ENCODE measurements around the gene EEFSEC. TPM values are rescaled to one million over a fixed set of nuclear protein-coding genes. Genes with fewer than 3 reads are reported as not detected.

Gene EEFSEC
- polyA plus RNA-seq, 1 donor from 2014 or later, result 4.6 TPM

DNA sequence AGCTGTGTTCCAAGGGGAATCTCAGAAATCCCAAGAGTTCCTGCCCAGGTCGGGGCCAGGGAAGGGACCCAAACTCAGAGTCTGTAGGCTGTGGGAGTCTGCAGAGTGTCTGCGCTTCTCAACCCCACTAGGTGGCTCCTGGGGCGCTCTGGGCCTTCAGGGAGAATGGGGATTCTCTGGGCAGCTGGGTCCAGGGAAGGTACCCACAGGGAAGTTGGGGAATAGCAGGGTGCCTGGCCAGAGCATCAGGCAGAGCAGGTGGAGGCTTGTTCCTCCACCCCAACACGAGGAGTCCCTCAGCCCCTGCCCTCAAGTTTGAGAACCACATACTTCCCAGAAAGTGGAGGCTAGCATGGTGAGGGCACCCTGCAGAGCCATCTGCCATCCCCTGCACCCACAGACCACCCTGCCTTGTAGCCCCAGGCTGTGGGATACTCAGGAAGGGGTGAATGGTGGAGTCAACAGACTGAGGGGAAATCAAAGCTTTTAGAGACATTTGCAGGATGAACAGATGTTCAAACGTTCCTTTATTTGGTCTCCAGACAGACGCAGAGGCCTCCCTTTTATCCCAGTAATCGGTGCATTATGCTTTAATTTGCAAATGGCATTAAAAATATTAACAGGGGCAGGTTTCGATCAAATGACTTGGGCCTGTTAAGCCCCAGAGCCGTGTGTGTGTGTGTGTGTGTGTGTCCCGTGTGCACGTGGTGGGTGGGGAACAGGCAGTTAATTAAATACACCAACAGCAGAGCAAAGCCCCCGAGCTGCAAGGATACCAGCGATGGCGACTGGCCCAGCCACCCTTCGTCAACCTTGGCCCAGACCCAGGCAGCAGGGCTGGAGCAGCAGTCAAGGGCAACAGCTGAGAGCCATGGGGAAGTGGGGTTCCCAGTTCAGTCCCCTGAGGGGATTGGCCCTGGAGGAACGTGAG lies 255.7 kb downstream of the EEFSEC start:
- no peak overlapping the region for H2AFZ ChIP-seq (ENCODE audit: low read depth, low read length)
- no peaks in the 10 kb centered on the region for H3K36me3 ChIP-seq (ENCODE audit: insufficient read depth, low read length)
- no peaks in the 10 kb centered on the region for H3K9me3 ChIP-seq (ENCODE audit: low read length)
- no peak overlapping the region for H3K27ac ChIP-seq (ENCODE audit: low read length)
- H3K4me2 ChIP-seq (ENCODE audit: low read length), result no peak overlapping the region
- no peaks in the 10 kb centered on the region for H3K27me3 ChIP-seq (ENCODE audit: insufficient read depth, low read depth, low read length)
- H3K9ac ChIP-seq (ENCODE audit: low read length), result no peak overlapping the region
- H3K4me3 ChIP-seq (ENCODE audit: low read length), result no peak overlapping the region
- no peaks in the 10 kb centered on the region for H3K9me2 ChIP-seq (ENCODE audit: insufficient read depth, low read length)
- H4K20me1 ChIP-seq (ENCODE audit: insufficient read depth), result no peaks in the 10 kb centered on the region
- TF ChIP-seq REST (IDR thresholded peaks at IDR 0.05; ENCODE audit: borderline replicate concordance) (no peak), MXI1 (conservative IDR thresholded peaks at IDR 0.05; ENCODE audit: poor library complexity, severe bottlenecking) (no peak), SMC3 (conservative IDR thresholded peaks at IDR 0.05; ENCODE audit: poor library complexity) (no peak), EP300 (conservative IDR thresholded peaks at IDR 0.05; ENCODE audit: poor library complexity, severe bottlenecking) (no peak), RAD21 (conservative IDR thresholded peaks at IDR 0.05) (no peak), TAF1 (IDR thresholded peaks at IDR 0.05; ENCODE audit: low read depth) (no peak), EZH2 (IDR thresholded peaks at IDR 0.05; ENCODE audit: borderline replicate concordance, insufficient read depth, low read length, poor library complexity, severe bottlenecking) (no peak), CTCF (IDR thresholded peaks at IDR 0.05; ENCODE audit: poor library complexity, severe bottlenecking) (no peak), POLR2AphosphoS5 (IDR thresholded peaks at IDR 0.05) (no peak)
- no peaks in the 10 kb centered on the region for H3F3A ChIP-seq (ENCODE audit: insufficient read depth, low read length, poor library complexity, severe bottlenecking)
- H3K79me2 ChIP-seq (replicated peaks; ENCODE audit: insufficient read depth, low read length), result no peaks in the 10 kb centered on the region

DNA sequence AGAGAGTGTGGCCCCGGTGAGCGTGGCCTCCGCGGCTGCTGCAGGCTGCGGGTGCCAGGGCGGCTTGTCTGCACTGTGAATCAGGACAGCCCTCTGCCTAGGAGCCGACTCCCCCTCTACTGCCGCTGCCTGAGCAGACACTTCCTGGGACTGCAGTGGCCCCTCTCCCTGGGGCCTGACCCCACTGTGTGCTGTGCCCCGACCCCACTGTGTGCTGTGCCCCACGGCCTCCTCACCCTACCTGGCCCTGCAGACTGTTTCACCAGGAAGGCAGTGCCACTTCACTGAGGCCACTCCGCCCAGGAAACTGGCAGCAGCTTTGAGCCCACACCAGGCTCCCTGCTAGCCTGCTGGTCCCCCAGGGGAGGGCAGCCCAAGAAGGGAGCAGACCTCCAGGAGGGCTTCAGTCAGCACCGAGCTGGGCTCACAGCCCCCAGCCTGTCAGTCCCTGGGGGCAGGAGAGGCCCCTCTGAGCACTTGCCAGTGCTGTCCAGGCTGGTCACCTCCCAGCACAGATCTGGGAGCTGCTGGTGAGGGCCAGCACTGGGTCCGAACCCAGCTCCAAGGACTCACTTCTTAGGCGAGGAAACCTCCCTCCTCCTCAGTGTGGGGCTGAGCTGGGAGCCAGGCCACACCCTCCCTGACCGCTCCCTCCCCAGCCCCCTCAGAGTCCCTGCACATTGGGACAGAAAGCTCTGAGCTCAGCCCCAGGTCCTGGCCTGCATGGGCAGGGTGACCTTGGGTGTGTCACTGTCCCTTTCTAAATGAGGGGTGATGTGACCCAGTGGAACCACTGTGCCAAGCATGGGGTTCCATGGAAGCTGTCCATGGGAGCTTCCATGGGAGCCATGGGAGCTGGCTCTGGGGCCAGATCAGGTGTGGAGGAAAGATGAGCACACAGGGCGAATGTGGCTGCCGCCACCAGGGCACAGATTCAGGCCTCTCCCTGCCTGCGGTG lies 256.6 kb downstream of the EEFSEC start:
- H3K9ac ChIP-seq (ENCODE audit: low read length), result no peak overlapping the region
- no peaks in the 10 kb centered on the region for H3K27me3 ChIP-seq (ENCODE audit: insufficient read depth, low read depth, low read length)
- no peak overlapping the region for H2AFZ ChIP-seq (ENCODE audit: low read depth, low read length)
- no peaks in the 10 kb centered on the region for H3K9me2 ChIP-seq (ENCODE audit: insufficient read depth, low read length)
- no peak overlapping the region for H3K4me3 ChIP-seq (ENCODE audit: low read length)
- H3K27ac ChIP-seq (ENCODE audit: low read length), result no peak overlapping the region
- no peak overlapping the region for H3K4me2 ChIP-seq (ENCODE audit: low read length)
- no peaks in the 10 kb centered on the region for H3K79me2 ChIP-seq (replicated peaks; ENCODE audit: insufficient read depth, low read length)
- H3K36me3 ChIP-seq (ENCODE audit: insufficient read depth, low read length), result no peaks in the 10 kb centered on the region
- no peaks in the 10 kb centered on the region for H3K9me3 ChIP-seq (ENCODE audit: low read length)
- no peaks in the 10 kb centered on the region for H3F3A ChIP-seq (ENCODE audit: insufficient read depth, low read length, poor library complexity, severe bottlenecking)
- H4K20me1 ChIP-seq (ENCODE audit: insufficient read depth), result no peaks in the 10 kb centered on the region
- TF ChIP-seq EZH2 (IDR thresholded peaks at IDR 0.05; ENCODE audit: borderline replicate concordance, insufficient read depth, low read length, poor library complexity, severe bottlenecking), result no peak
- TF ChIP-seq MXI1 (conservative IDR thresholded peaks at IDR 0.05; ENCODE audit: poor library complexity, severe bottlenecking), result no peak
- TF ChIP-seq TAF1 (IDR thresholded peaks at IDR 0.05; ENCODE audit: low read depth), result no peak
- no peak for TF ChIP-seq POLR2AphosphoS5 (IDR thresholded peaks at IDR 0.05)
- no peak for TF ChIP-seq REST (IDR thresholded peaks at IDR 0.05; ENCODE audit: borderline replicate concordance)
- no peak for TF ChIP-seq RAD21 (conservative IDR thresholded peaks at IDR 0.05)
- TF ChIP-seq CTCF (IDR thresholded peaks at IDR 0.05; ENCODE audit: poor library complexity, severe bottlenecking), result no peak
- TF ChIP-seq SMC3 (conservative IDR thresholded peaks at IDR 0.05; ENCODE audit: poor library complexity), result no peak

All from neural cell (in vitro differentiated cells).